HG03457 (cell line): ENCODE data around the gene UTY.
"Not testable (repeated sequence)": the region's sequence is repeated elsewhere in the genome, so short reads cannot be mapped to it uniquely, and the experiment has no call there.

Source experiments
- ATAC-seq: cut with Tn5 transposase; IDR thresholded peaks from one replicate; pipeline ENCODE4 v1.9.1; 2021; ENCODE audit warnings: moderate number of reproducible peaks; ENCODE audit not compliant: unreplicated experiment

UTY gene

GRCh38 chrY:13312966-13313365 is 166.9 kb downstream of the UTY start:
- no peak for ATAC-seq

- no peak for ATAC-seq
Measured at GRCh38 chrY:13307959-13308358, 171.9 kb downstream of the UTY start.

- ATAC-seq, result no peak
Measured at GRCh38 chrY:13300795-13301194, 179.0 kb downstream of the UTY start.

- no peak for ATAC-seq
Measured at GRCh38 chrY:13299411-13299810, 180.4 kb downstream of the UTY start.

GRCh38 chrY:13296176-13296890 is 183.5 kb downstream of the UTY start:
- no peak for ATAC-seq

- no peak for ATAC-seq
Measured at GRCh38 chrY:13295026-13295425, 184.8 kb downstream of the UTY start.

- no peak for ATAC-seq
Measured at GRCh38 chrY:13291199-13291598, 188.6 kb downstream of the UTY start.

- ATAC-seq, result not testable (repeated sequence)
Measured at GRCh38 chrY:13282151-13283054, 197.4 kb downstream of the UTY start.

- no peak for ATAC-seq
Measured at GRCh38 chrY:13279561-13279960, 200.3 kb downstream of the UTY start.

GRCh38 chrY:13271706-13272105 is 208.1 kb downstream of the UTY start:
- no peak for ATAC-seq

GRCh38 chrY:13253941-13254440 is 225.8 kb downstream of the UTY start:
- not testable (repeated sequence) for ATAC-seq

- ATAC-seq, result no peak
Measured at GRCh38 chrY:13250421-13250820, 229.4 kb downstream of the UTY start.

GRCh38 chrY:13243716-13244115 is 236.1 kb downstream of the UTY start:
- ATAC-seq, result no peak

- no peak for ATAC-seq
Measured at GRCh38 chrY:13233901-13234300, 245.9 kb downstream of the UTY start.

GRCh38 chrY:13233118-13233517 is 246.7 kb downstream of the UTY start:
- ATAC-seq, result no peak

GRCh38 chrY:13227354-13227953 is 252.4 kb downstream of the UTY start:
- no peak for ATAC-seq

GRCh38 chrY:13210961-13211646 is 268.7 kb downstream of the UTY start:
- no peak for ATAC-seq

GRCh38 chrY:13205214-13205613 is 274.6 kb downstream of the UTY start:
- ATAC-seq, result no peak
